ENCODE data around the gene B4GALNT3.

Gene B4GALNT3

DNA sequence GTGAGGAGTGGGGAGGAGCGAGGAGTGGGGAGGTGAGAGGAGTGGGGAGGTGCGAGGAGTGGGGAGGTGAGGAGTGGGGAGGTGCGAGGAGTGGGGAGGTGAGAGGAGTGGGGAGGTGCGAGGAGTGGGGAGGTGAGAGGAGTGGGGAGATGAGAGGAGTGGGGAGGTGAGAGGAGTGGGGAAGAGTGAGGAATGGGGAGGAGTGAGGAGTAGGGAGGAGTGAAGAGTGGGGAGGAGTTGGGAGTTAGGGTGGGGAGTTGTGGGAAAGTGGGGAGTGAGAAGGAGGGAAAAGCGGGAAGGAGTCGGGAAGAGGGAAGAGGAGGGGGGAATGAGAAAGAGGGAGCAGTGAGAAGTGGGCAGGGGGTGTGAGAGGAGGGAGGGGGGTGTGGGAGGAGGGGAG, 86.1 kb downstream of the B4GALNT3 start:
- Mint-ChIP-seq H3K27me3 (peaks cover 13% of the 10 kb centered on the region), H3K36me3 (peaks cover 3% of the 10 kb centered on the region), H3K4me3 (no peak overlapping the region), H3K4me1 (ENCODE audit: low read depth) (peaks cover 16% of the 10 kb centered on the region), H3K9me3 (ENCODE audit: low read depth) (no peaks in the 10 kb centered on the region), H3K27ac (no peak overlapping the region)

DNA sequence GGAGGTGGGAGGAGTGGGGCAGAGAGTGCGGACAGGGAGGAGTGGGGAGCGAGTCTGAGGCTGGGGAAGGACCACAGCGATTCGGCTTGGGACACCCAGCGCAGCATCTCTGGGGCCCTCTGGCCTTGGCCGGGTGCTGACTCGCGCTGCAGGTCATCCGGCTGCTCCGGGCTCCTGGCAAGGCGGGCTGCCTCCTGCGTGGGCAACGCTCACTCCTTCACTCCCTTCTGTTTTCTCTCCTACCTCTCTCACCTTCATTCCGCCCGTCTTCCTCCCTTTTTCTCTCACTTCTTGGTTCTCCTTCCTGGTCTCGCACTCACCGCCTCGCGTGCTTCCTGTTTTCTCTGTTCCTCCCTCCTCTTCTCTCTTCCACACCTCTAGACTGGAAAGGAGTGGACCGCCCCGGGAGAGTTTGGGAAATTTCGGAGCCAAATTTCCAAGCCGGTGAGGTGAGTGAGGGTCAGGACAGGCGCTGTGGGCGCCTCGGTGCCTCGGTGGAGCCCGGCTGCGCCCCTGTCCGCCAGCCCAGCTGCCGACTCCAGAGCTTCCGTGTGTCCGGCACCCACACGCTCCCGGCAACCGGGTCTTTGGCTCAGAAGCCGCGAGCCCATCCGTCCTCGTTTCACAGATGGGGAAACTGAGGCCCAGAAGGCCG, 86.7 kb downstream of the B4GALNT3 start:
- Mint-ChIP-seq H3K36me3 (peaks cover 3% of the 10 kb centered on the region), H3K9me3 (ENCODE audit: low read depth) (no peaks in the 10 kb centered on the region), H3K4me1 (ENCODE audit: low read depth) (peaks cover 14% of the 10 kb centered on the region), H3K4me3 (no peak overlapping the region), H3K27ac (no peak overlapping the region), H3K27me3 (peaks cover 13% of the 10 kb centered on the region)

DNA sequence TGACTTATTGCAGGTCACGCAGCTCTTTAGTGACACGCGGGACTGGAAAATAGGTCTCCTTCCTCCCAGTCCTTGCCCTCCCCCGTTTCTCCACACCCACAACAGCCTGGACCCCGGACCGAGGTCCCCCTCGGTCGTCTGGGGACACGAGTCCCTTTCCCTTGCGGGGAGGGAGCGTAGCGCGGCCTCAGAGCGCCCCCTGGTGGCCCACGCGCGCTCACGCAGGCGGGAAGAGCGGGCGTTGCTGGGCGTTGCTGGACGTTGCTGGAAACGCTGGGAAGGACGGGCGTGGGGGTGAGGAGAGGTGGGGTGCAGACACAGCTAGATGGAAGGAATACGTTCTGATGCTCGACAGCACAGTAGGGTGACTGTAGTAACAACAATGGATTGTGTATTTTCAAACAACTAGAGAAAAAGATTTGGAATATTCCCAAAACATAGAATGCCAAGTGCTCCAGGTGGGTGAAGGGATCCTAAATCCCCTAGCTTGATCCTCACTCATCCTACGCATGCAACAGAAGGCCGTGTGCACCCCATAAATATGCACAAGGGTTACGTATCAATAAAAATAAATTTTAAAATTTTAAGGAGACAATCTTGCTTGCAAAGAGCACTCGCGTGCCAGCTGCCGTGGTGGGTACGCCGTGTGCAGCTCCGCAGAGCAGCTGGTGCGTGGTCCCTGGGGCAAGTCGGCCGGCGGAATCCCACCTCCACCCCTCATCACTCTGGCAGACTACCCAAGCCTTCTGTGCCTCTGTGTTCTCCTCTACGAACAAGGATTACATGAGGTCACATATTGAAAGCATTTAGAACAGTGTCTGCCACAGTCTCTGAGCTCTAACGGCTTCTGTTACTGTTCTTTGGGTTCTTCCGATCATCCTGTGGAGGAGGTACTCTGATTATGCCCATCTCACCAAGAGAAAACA, 87.4 kb downstream of the B4GALNT3 start:
- H3K27me3 Mint-ChIP-seq = peaks cover 11% of the 10 kb centered on the region
- H3K9me3 Mint-ChIP-seq (ENCODE audit: low read depth) = no peaks in the 10 kb centered on the region
- peaks cover 19% of the 10 kb centered on the region for H3K4me1 Mint-ChIP-seq (ENCODE audit: low read depth)
- no peak overlapping the region for H3K4me3 Mint-ChIP-seq
- no peak overlapping the region for H3K27ac Mint-ChIP-seq
- peaks cover 3% of the 10 kb centered on the region for H3K36me3 Mint-ChIP-seq

DNA sequence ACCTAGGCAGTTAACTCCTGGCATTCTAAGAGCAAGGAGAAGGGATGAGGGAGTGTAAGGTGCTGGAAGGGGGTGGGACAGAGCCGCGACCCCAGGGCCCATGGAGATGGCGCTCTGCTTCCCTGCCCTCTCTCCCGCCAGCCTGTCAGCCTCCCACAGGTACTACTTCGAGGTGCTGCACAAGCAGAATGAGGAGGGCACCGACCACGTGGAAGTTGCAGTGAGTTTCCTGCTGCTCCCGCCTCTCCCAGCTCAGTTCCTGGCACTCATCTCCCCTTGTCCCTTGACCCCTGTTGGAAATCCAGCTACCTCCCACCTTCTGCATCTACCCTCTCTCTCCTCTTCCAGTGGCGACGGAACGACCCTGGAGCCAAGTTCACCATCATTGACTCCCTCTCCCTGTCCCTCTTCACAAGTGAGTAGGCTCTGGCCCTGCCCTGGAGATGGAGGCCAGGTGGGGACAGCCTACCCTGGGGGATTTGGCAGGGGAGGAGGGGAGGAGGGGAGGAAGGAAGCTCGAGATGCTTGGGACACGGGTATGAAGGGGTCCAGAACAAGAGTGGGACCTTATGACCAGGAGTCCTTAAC, 88.2 kb downstream of the B4GALNT3 start:
- Mint-ChIP-seq H3K4me1 (ENCODE audit: low read depth) (peaks cover 25% of the 10 kb centered on the region), H3K36me3 (peaks cover 3% of the 10 kb centered on the region), H3K27ac (no peak overlapping the region), H3K4me3 (no peak overlapping the region), H3K27me3 (peaks cover 11% of the 10 kb centered on the region), H3K9me3 (ENCODE audit: low read depth) (no peaks in the 10 kb centered on the region)

DNA sequence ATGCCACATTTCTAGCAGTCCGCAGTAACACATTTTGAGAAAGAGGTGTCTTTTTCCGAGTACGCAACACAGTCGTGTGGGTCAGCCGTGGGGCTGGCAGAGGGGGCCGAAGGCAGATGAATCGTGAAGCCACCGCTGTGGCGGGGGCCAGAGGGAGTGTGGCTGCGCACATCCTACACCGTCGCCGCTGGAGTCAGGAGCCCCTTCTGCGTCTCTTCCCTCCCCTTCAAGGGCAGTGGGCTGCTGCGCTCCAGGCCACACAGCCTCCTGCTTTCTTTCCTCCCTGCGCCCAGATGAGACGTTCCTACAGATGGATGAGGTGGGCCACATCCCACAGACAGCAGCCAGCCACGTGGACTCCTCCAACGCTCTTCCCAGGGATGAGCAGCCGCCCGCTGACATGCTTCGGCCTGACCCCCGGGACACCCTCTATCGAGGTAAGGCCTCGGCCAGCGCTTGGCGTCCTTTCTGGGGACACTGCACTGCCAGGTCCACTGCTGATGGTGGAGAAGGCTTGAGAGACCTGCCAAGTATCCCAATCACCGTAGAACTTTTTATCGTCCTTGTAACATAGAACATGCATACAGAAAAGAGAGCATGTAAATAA, 89.8 kb downstream of the B4GALNT3 start:
- Mint-ChIP-seq H3K36me3 (no peaks in the 10 kb centered on the region), H3K4me3 (no peak overlapping the region), H3K4me1 (ENCODE audit: low read depth) (peaks cover 34% of the 10 kb centered on the region)

DNA sequence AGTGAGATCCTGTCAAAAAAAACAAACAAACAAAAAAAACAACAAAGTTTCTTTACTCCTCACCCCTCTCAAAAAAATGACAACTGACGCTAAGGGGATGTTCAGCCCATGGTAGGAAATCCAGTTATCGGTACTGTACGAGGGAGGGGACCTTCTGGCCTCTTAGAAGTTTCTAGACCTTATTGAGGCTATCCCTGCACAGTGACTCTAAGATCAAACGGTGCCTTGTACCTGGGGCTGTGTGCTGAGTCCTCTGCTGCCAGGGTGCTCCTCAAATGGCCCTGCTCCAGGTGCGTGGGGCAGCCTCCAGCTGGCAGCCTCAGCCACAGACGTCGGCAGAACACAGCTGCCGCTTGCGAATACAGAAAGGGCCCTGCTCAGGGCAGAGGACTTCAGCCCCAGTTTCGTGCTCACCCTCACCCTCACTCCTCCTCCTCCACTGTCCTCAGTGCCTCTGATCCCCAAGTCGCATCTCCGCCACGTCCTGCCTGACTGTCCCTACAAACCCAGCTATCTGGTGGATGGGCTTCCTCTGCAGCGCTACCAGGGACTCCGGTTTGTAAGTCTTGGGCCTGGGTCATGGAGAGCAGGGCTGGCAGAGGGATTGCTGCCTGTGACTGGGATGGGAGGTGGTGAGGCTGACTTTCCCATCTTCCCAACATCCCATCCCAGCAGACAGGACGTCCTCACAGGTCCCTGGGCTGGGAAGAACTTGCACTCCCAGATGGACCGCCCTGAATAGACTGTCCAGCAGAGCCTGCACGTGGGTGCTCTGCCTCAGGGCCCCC, 90.9 kb downstream of the B4GALNT3 start:
- Mint-ChIP-seq H3K9me3 (ENCODE audit: low read depth) (no peaks in the 10 kb centered on the region), H3K27ac (no peak overlapping the region), H3K4me1 (ENCODE audit: low read depth) (peaks cover 39% of the 10 kb centered on the region), H3K4me3 (no peak overlapping the region), H3K27me3 (peaks cover 1% of the 10 kb centered on the region), H3K36me3 (no peaks in the 10 kb centered on the region)

More for the DNA sequence above, 89.8 kb downstream of the B4GALNT3 start:
- H3K9me3 Mint-ChIP-seq (ENCODE audit: low read depth) = no peaks in the 10 kb centered on the region
- H3K27ac Mint-ChIP-seq = no peak overlapping the region
- H3K27me3 Mint-ChIP-seq = peaks cover 8% of the 10 kb centered on the region

DNA sequence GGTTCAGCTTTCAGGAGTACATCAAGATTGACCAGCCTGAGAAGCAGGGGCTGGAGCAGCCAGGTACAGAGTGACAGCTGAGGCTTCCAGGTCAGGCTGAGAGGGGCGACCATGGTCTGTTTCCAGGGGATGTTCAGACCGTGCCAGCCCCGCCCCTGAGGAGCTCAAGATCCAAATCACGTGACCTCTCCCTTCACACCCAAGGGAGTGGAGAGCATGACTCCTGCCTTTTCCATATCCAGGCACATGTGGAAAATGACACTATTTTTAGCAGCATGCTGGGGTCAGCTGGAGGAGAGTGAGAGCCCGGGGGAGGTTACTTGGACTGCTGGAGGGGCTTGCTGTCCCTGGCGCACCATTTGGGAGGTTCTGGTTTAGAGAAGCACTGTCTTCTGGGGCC, 92.7 kb downstream of the B4GALNT3 start:
- H3K4me3 Mint-ChIP-seq = no peak overlapping the region
- no peaks in the 10 kb centered on the region for H3K36me3 Mint-ChIP-seq
- no peaks in the 10 kb centered on the region for H3K9me3 Mint-ChIP-seq (ENCODE audit: low read depth)
- peaks cover 36% of the 10 kb centered on the region for H3K4me1 Mint-ChIP-seq (ENCODE audit: low read depth)
- H3K27me3 Mint-ChIP-seq = no peaks in the 10 kb centered on the region
- no peak overlapping the region for H3K27ac Mint-ChIP-seq

DNA sequence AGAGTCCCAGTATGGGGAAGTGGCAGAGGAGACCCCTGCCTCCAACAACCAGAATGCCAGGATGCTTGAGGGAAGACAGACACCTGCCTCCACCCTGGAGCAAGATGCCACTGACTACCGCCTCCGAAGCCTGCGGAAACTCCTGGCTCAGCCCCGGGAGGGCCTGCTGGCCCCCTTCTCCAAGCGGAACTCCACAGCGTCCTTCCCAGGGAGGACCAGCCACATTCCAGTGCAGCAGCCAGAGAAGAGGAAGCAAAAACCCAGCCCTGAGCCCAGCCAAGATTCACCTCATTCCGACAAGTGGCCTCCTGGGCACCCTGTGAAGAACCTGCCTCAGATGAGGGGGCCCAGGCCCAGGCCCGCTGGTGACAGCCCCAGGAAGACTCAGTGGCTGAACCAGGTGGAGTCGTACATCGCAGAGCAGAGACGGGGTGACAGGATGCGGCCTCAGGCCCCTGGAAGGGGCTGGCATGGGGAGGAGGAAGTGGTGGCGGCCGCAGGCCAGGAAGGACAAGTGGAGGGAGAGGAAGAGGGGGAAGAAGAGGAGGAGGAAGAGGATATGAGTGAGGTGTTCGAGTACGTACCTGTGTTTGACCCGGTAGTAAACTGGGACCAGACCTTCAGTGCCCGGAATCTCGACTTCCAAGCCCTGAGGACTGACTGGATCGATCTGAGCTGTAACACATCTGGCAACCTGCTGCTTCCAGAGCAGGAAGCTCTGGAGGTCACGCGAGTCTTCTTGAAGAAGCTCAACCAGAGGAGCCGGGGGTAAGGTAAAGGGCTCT, 93.7 kb downstream of the B4GALNT3 start:
- Mint-ChIP-seq H3K4me1 (ENCODE audit: low read depth) (peaks cover 36% of the 10 kb centered on the region), H3K4me3 (peak overlapping the region; percentile 40)

DNA sequence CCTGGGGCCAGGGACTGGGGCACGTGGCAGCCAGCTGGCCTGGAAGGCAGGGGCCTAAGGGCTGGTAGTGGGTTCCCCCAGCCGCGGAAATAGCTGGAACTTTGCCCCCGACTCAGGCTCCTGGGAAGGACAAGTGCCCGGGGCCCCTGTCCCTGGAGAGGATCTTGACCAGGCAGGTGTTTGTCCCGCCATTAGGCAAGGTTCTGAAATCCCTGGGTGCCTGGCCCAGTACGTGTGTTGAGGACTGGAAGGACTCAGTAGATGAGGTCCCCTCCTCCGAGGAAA, 94.2 kb downstream of the B4GALNT3 start:
- H3K4me3 Mint-ChIP-seq = no peak overlapping the region
- peaks cover 37% of the 10 kb centered on the region for H3K4me1 Mint-ChIP-seq (ENCODE audit: low read depth)
- H3K36me3 Mint-ChIP-seq = no peaks in the 10 kb centered on the region
- H3K27me3 Mint-ChIP-seq = no peaks in the 10 kb centered on the region
- no peak overlapping the region for H3K27ac Mint-ChIP-seq
- no peaks in the 10 kb centered on the region for H3K9me3 Mint-ChIP-seq (ENCODE audit: low read depth)

More for the DNA sequence above, 93.7 kb downstream of the B4GALNT3 start:
- Mint-ChIP-seq H3K27ac (peak overlapping the region; percentile 78), H3K9me3 (ENCODE audit: low read depth) (no peaks in the 10 kb centered on the region), H3K36me3 (no peaks in the 10 kb centered on the region), H3K27me3 (no peaks in the 10 kb centered on the region)

DNA sequence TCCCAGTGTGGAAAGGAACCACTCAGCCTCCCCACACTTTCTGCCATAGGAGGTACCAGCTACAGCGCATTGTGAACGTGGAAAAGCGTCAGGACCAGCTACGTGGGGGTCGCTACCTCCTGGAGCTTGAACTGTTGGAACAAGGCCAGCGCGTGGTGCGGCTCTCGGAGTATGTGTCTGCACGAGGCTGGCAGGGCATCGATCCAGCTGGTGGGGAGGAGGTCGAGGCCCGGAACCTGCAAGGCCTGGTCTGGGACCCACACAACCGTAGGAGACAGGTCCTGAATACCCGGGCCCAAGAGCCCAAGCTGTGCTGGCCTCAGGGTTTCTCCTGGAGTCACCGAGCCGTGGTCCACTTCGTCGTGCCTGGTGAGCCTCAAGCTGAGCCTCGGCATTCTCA, 96.8 kb downstream of the B4GALNT3 start:
- Mint-ChIP-seq H3K4me3 (no peak overlapping the region), H3K36me3 (no peaks in the 10 kb centered on the region), H3K27me3 (no peaks in the 10 kb centered on the region), H3K9me3 (ENCODE audit: low read depth) (no peaks in the 10 kb centered on the region), H3K4me1 (ENCODE audit: low read depth) (peaks cover 39% of the 10 kb centered on the region), H3K27ac (no peak overlapping the region)

DNA sequence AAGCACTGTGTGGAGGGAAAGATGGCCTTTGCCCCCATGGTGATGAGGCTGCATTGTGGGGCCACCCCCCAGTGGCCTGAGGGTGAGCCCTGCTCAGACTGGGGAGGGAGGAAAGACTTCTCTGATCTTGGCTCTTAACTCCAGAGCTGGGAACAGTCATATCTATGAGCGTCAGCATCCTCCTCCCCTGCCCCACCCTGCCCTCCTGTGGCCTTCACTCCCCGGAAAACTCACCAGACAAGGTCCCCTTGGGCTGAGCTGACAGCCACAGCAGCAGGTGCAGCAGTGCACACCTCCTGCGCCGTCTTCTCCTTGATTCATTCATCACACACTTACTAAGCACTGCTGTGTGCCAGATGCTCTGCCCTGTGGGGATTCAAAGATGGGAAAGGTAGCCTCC, 98.8 kb downstream of the B4GALNT3 start:
- no peaks in the 10 kb centered on the region for H3K36me3 Mint-ChIP-seq
- H3K4me3 Mint-ChIP-seq = no peak overlapping the region
- no peak overlapping the region for H3K27ac Mint-ChIP-seq
- no peaks in the 10 kb centered on the region for H3K9me3 Mint-ChIP-seq (ENCODE audit: low read depth)
- peaks cover 34% of the 10 kb centered on the region for H3K4me1 Mint-ChIP-seq (ENCODE audit: low read depth)
- no peaks in the 10 kb centered on the region for H3K27me3 Mint-ChIP-seq

DNA sequence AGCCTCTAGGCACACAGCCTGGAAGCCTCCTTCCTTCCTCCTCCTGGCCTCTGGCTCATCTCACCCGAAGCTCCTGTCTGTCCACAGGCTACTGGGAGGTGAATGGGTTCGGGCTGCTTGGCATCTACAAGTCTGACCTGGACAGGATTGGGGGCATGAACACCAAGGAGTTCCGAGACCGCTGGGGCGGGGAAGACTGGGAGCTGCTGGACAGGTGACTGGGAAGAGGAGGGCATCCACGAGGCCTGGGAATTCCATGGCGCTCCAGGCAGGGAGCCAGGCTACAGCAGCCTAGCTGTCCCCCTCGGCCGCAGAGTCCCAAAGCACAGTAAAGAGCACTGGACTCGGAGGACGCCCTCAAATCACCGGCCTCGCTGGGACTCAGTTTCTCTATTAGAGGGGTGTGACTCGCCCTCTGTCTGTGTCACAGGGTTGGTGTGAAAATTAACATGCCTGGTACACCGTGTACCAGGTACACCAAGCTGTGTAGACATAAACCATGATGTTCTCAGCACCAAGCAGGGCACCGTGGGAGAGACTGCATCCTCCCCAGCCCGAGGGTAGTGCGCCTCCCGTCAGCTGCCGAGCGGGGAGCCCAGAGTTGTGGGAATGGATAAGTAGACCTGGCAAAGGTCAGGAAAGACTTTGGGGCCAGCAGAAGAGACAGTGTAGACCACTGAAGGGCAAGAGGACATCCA, 99.6 kb downstream of the B4GALNT3 start:
- H3K36me3 Mint-ChIP-seq = no peaks in the 10 kb centered on the region
- no peak overlapping the region for H3K27ac Mint-ChIP-seq
- peaks cover 37% of the 10 kb centered on the region for H3K4me1 Mint-ChIP-seq (ENCODE audit: low read depth)
- no peak overlapping the region for H3K4me3 Mint-ChIP-seq
- no peaks in the 10 kb centered on the region for H3K27me3 Mint-ChIP-seq
- no peaks in the 10 kb centered on the region for H3K9me3 Mint-ChIP-seq (ENCODE audit: low read depth)

DNA sequence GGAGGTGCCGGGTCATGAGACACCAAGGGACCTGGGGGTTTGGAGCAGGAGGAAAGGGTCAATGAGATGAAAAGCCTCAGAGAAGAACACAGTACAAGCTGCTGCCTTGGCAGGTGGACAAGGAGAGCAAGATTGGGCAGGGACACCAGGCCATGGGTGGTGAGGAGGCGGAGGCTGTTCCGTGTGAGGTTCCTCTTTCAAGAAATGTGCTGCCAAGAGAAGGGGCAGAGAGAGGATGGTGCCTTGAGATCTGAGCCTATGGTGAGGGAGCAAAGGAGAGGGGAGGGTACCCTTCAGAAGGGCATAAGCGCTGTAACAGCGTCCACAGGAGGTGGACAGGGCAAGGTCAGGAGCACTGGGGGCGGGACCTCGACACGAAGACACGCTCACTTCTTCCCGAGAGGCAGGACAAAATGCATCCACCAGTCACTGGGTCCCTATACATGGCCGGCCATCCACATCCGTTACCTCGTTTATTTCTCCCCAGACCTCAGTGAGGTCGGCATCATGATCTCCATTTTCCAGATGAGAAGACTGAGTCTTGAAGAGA, 100.2 kb downstream of the B4GALNT3 start:
- H3K4me3 Mint-ChIP-seq = no peak overlapping the region
- H3K27ac Mint-ChIP-seq = no peak overlapping the region
- H3K9me3 Mint-ChIP-seq (ENCODE audit: low read depth) = no peaks in the 10 kb centered on the region
- peaks cover 43% of the 10 kb centered on the region for H3K4me1 Mint-ChIP-seq (ENCODE audit: low read depth)
- no peaks in the 10 kb centered on the region for H3K36me3 Mint-ChIP-seq
- no peaks in the 10 kb centered on the region for H3K27me3 Mint-ChIP-seq

Data from activated naive CD8-positive, alpha-beta T cell (primary cell).